CD4-positive, alpha-beta memory T cell (primary cell): ENCODE measurements around the gene STAP2. TPM values are rescaled to one million over a fixed set of nuclear protein-coding genes. Genes with fewer than 3 reads are reported as not detected.

ENCODE experiments used
- CTCF ChIA-PET: fragments of 350-600 bp; sonication (Branson Sonifier 250); formaldehyde crosslinking; loops from one replicate; lab custom pipeline; 2021; ENCODE audit warnings: inconsistent platforms; ENCODE audit not compliant: partially characterized antibody; lab: Charles Lee
- POLR2A ChIA-PET: fragments of 350-600 bp; sonication (Branson Sonifier 250); formaldehyde crosslinking; loops from one replicate; lab custom pipeline; 2021; ENCODE audit not compliant: partially characterized antibody; lab: Charles Lee
- DNase-seq, 5 donors: peaks; one replicate each; pipeline versions ENCODE4 v3.0.0 to v3.0.0-alpha.2; 2020 to 2022; ENCODE audit warnings: mixed read lengths in 1 of 5
- H3K27ac ChIP-seq: one replicate; pipeline ENCODE4 v1.7.0; 2013; ENCODE audit warnings: low read depth, low read length
- H3K27me3 ChIP-seq: 2 replicates; pipeline ENCODE4 v1.7.0; 2013; ENCODE audit warnings: mild to moderate bottlenecking, low read length, moderate library complexity; ENCODE audit not compliant: insufficient read depth
- H3K36me3 ChIP-seq: 2 replicates; pipeline ENCODE4 v1.7.0; 2013; ENCODE audit warnings: mild to moderate bottlenecking, low read length, moderate library complexity; ENCODE audit not compliant: insufficient read depth
- H3K4me1 ChIP-seq: 2 replicates; pipeline ENCODE4 v1.7.0; 2013; ENCODE audit warnings: mild to moderate bottlenecking, low read length, moderate library complexity; ENCODE audit not compliant: insufficient read depth
- H3K4me3 ChIP-seq, 2 donors: one replicate each; pipeline ENCODE4 v1.7.0; 2013; ENCODE audit warnings: low read length in 2 of 2, mild to moderate bottlenecking in 1 of 2
- H3K9me3 ChIP-seq, 2 donors: one replicate each; pipeline ENCODE4 v1.7.0; 2013; ENCODE audit warnings: low read length in 2 of 2, control low read depth in 1 of 2; ENCODE audit not compliant: control insufficient read depth in 1 of 2
- H3K27ac Mint-ChIP-seq, 7 donors: one replicate each; pipeline ENCODE4 v1.8.0; 2020 to 2021; ENCODE audit warnings: mixed read lengths in 7 of 7, mild to moderate bottlenecking in 6 of 7, inconsistent platforms in 3 of 7, moderate library complexity in 3 of 7
- H3K27me3 Mint-ChIP-seq, 2 donors: one replicate each; pipeline ENCODE4 v1.8.0; 2020 to 2021; ENCODE audit warnings: mixed read lengths in 2 of 2
- H3K36me3 Mint-ChIP-seq, 2 donors: one replicate each; pipeline ENCODE4 v1.8.0; 2020 to 2021; ENCODE audit warnings: mixed read lengths in 2 of 2, inconsistent platforms in 1 of 2, mild to moderate bottlenecking in 1 of 2
- H3K4me1 Mint-ChIP-seq, 4 donors: one replicate each; pipeline ENCODE4 v1.8.0; 2020 to 2021; ENCODE audit warnings: mixed read lengths in 4 of 4, mild to moderate bottlenecking in 1 of 4
- H3K4me3 Mint-ChIP-seq, 8 donors: one replicate each; pipeline ENCODE4 v1.8.0; 2020 to 2021; ENCODE audit warnings: mixed read lengths in 8 of 8, mild to moderate bottlenecking in 7 of 8, moderate library complexity in 6 of 8, inconsistent platforms in 3 of 8
- H3K9me3 Mint-ChIP-seq, 8 donors: one replicate each; pipeline ENCODE4 v1.8.0; 2020 to 2021; ENCODE audit warnings: mixed read lengths in 8 of 8, mild to moderate bottlenecking in 5 of 8, inconsistent platforms in 3 of 8, moderate library complexity in 1 of 8
- intact Hi-C: fragments of 100-400 bp; cut with micrococcal nuclease; formaldehyde crosslinking; loops from one replicate; pipeline ENCODE4 v1.15.1; 2023
- polyA plus RNA-seq, 2 donors: library from polyadenylated mRNA; unstranded; fragments of 300-500 nt; fragmentation: Illumina TruSeq; gene quantifications; one replicate each; pipeline ENCODE4 v1.2.3, GENCODE V29; 2021
- total RNA-seq, 2 experiments: library from RNA; stranded (reverse); gene quantifications; one replicate each; pipeline ENCODE4 v1.2.3, GENCODE V29; 2021

Gene STAP2
- total and polyA plus RNA-seq, 4 experiments from 2014 or later, result 0.86 to 2.6 (median 2.3) TPM

DNA sequence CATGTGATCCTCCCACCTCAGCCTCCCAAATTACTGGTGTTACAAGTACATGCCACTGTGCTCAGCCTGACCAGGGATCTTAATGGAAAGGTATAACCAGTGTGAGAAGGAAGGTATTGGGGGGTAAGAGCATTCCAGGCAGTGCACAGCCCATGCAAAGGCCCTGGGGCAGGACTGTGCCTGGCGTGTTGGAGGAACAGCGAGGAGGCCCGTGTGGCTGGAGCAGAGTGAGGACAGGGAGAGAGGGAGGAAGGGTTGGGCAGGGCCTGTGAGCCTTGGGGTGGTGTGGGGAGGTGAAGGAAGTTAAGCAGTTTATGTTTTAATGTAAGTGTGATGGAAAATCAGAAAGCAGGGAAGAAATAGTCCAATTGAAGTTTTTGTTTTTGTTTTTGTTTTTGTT, 38.0 kb downstream of the STAP2 start:
- DNase-seq, result no peak
- Mint-ChIP-seq H3K36me3 (no peaks in the 10 kb centered on the region), H3K27me3 (peaks cover 0 to 2% of the 10 kb centered on the region in 2 donors), H3K4me3 (peak overlapping the region in 5 of 8 donors; percentile 18 to 73 (median 46)), H3K9me3 (no peaks in the 10 kb centered on the region), H3K4me1 (peaks cover 13 to 29% (median 21%) of the 10 kb centered on the region in 4 donors), H3K27ac (peak overlapping the region in 4 of 7 donors; percentile 43 to 88 (median 59))
- no peaks in the 10 kb centered on the region for H3K36me3 ChIP-seq
- ChIA-PET CTCF (no interaction called here), POLR2A (no interaction called here)
- peaks cover 18% of the 10 kb centered on the region for H3K4me1 ChIP-seq
- no peaks in the 10 kb centered on the region for H3K9me3 ChIP-seq
- H3K27ac ChIP-seq, result no peak overlapping the region
- no peaks in the 10 kb centered on the region for H3K27me3 ChIP-seq
- intact Hi-C loops, result loop anchor here (5.0 kb wide), 1 partner anchor 42 kb away; the partner anchor contains the start of gene MPND
- no peak overlapping the region for H3K4me3 ChIP-seq

DNA sequence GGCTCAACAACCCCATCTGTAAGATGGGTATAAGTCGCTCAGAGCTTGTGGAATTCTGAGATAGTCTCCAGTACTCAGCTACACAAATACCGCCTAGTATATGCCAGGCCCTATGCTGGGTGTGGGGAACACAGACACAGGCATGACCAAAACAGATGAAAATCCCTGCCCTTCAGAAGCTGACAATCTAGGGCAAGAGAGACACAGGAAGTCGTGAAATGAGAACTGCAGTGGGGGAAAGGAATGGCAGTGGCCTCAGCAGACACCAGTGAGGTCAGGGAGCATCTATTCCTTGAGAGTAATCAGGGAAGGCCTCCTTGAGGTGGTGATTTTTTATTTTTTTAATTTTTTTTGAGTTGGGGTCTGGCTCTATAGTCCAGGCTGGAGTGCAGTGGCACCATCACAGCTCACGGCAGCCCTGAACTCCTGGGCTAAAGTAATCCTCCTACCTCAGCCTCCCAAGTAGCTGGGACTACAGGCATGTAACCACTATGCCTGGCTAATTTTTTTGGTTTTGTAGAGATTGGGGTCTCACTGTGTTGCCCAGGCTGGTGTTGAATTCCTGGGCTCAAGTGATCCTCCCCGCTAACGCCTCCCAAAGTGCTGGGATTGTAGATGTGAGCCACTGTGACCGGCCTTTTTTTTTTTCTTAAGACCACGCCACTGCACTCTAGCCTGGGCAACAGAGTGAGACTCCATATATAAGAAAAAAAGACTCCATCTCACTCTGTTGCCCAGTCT, 39.6 kb downstream of the STAP2 start:
- H3K4me1 ChIP-seq, result peaks cover 14% of the 10 kb centered on the region
- peaks cover 12 to 25% (median 16%) of the 10 kb centered on the region in 4 donors for H3K4me1 Mint-ChIP-seq
- no peaks in the 10 kb centered on the region for H3K9me3 Mint-ChIP-seq
- H3K27me3 Mint-ChIP-seq, result peaks cover 0 to 2% of the 10 kb centered on the region in 2 donors
- no peaks in the 10 kb centered on the region for H3K36me3 Mint-ChIP-seq
- no peak overlapping the region for H3K4me3 ChIP-seq
- H3K9me3 ChIP-seq, result no peaks in the 10 kb centered on the region
- peak overlapping the region in 2 of 7 donors; percentile 2 to 18 for H3K27ac Mint-ChIP-seq
- no peaks in the 10 kb centered on the region for H3K36me3 ChIP-seq
- peak overlapping the region in 3 of 8 donors; percentile 0 to 69 (median 39) for H3K4me3 Mint-ChIP-seq
- H3K27me3 ChIP-seq, result no peaks in the 10 kb centered on the region
- intact Hi-C loops, result no loop called here
- H3K27ac ChIP-seq, result no peak overlapping the region
- DNase-seq, result no peak
- POLR2A ChIA-PET, result no interaction called here
- CTCF ChIA-PET, result interaction anchor here (0.5 kb wide), 1 partner anchor 311 kb away, joined by 3 read pairs; no protein-coding TSS in a partner anchor

DNA sequence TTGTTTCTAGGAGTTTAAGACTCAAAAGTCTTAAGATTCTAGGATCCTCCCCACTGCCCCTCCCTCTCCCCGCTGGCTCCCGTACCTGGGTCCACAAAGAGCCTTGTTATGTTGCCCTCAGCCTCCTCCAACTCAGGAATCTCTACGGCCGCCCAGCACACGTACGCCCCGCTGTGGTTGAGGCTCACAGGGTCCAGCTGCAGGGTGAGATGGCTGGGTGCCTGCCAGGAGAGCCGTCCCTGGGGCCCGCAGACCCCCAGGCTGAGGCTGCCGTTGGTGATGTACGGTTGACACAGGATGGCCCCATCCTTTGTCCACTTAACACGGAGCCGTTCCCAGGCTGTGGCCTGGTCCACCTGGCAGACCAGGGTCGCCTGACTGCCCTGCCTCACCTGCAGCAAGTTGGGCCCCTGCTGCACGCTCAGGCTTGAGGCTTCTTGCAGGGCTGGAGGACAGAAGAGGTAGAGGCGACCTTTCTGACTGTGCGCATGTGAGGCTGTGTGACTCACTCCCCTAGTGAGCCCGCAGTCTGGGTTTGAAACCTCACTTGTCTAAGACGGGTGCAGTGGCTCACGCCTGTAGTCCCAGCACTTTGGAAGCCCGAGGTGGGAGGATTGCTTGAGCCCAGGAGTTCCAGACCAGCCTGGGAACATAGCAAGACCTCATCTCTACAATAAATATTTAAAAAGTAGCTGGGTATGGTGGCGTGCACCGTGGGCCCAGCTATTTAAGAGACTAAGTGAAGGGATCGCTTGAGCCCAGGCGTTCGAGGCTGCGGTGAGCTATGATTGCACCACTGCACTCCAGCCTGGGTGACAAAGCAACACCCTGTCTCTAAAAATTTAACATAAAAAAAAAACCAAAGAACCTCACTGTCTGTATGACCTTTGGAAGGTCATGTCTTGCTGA, 40.5 kb downstream of the STAP2 start:
- H3K27me3 Mint-ChIP-seq, result peaks cover 0 to 2% of the 10 kb centered on the region in 2 donors
- H3K9me3 Mint-ChIP-seq, result no peaks in the 10 kb centered on the region
- peak overlapping the region in 1 of 7 donors; percentile 18 for H3K27ac Mint-ChIP-seq
- intact Hi-C loops, result no loop called here
- H3K9me3 ChIP-seq, result no peaks in the 10 kb centered on the region
- H3K4me3 ChIP-seq, result no peak overlapping the region
- H3K4me1 ChIP-seq, result peaks cover 10% of the 10 kb centered on the region
- no peak overlapping the region for H3K27ac ChIP-seq
- H3K36me3 ChIP-seq, result no peaks in the 10 kb centered on the region
- no peak overlapping the region for H3K4me3 Mint-ChIP-seq
- no peaks in the 10 kb centered on the region for H3K36me3 Mint-ChIP-seq
- ChIA-PET POLR2A (no interaction called here), CTCF (interaction anchor here (0.5 kb wide), 1 partner anchor 311 kb away, joined by 3 read pairs; no protein-coding TSS in a partner anchor)
- no peaks in the 10 kb centered on the region for H3K27me3 ChIP-seq
- no peak for DNase-seq
- peaks cover 10 to 22% (median 13%) of the 10 kb centered on the region in 4 donors for H3K4me1 Mint-ChIP-seq

DNA sequence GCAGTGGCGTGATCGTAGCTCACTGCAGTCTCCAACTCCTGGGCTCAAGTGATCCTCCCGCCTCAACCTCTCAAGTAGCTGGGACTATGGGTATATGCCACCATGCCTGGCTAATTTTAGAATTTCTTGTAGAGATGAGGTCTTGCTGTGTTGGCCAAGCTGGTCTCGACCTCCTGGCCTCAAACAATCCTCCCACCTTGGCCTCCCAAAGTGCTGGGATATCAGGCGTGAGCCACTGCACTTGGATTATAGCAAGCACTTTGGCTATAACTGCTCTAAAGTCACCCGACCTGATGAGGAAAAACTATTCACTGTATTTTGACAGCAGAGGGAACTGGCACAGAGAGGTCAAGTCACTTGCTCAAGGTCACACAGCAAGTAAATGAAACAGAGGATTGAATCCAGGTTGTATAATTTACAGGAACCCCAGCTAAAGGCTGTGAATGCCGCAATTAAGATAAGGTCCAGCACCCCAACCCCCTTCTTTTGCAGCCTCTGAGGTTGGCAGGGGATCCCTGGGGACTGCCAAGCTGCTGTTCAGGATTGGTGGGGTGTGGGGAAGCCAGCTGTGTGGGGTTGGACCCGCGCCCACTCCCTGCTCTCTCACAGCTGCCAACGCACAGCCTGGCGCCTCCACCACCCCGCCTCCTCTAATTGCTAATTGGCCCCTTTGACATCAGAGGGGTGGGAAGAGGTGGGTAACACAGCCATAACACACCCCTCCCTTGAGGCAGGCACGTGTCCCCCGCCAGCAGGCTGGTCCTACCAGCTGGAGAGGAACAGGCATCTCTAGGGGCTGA, 42.5 kb downstream of the STAP2 start:
- H3K4me3 ChIP-seq, result no peak overlapping the region
- no peaks in the 10 kb centered on the region for H3K36me3 Mint-ChIP-seq
- H3K4me1 ChIP-seq, result no peaks in the 10 kb centered on the region
- H3K27ac Mint-ChIP-seq, result no peak overlapping the region
- intact Hi-C loops, result no loop called here
- POLR2A ChIA-PET, result no interaction called here
- no peak overlapping the region for H3K27ac ChIP-seq
- no peaks in the 10 kb centered on the region for H3K9me3 Mint-ChIP-seq
- no peaks in the 10 kb centered on the region for H3K27me3 ChIP-seq
- H3K36me3 ChIP-seq, result no peaks in the 10 kb centered on the region
- CTCF ChIA-PET, result no interaction called here
- peaks cover 0 to 7% (median 1%) of the 10 kb centered on the region in 4 donors for H3K4me1 Mint-ChIP-seq
- H3K4me3 Mint-ChIP-seq, result no peak overlapping the region
- H3K27me3 Mint-ChIP-seq, result peaks cover 0 to 2% of the 10 kb centered on the region in 2 donors
- no peaks in the 10 kb centered on the region for H3K9me3 ChIP-seq
- no peak for DNase-seq

DNA sequence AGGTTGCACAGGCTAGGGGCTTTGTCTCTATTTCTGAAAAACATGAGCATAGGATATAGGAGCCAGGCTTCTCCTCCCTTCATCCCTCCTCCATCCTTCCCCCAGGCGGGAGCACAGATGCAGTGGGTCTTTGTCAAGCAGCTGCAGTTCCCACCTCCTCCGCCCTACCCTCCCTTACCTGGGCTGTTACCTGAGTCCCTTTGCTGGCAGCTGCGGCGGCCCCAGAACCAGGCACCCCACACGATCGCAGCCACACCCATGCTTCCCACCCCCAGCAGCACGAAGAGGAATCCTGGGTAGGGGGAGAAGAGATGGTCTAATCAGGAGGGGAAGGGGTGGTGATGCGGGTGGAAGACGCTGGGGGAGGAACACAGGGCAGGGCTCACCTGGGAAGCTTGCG, 44.2 kb downstream of the STAP2 start:
- Mint-ChIP-seq H3K27ac (no peak overlapping the region), H3K4me1 (peaks cover 0 to 3% (median 0%) of the 10 kb centered on the region in 4 donors), H3K4me3 (no peak overlapping the region), H3K36me3 (no peaks in the 10 kb centered on the region), H3K27me3 (peaks cover 0 to 2% of the 10 kb centered on the region in 2 donors), H3K9me3 (no peaks in the 10 kb centered on the region)
- Histone ChIP-seq H3K36me3 (no peaks in the 10 kb centered on the region), H3K9me3 (no peaks in the 10 kb centered on the region), H3K4me3 (no peak overlapping the region), H3K27me3 (no peaks in the 10 kb centered on the region), H3K4me1 (no peaks in the 10 kb centered on the region), H3K27ac (no peak overlapping the region)
- ChIA-PET CTCF (no interaction called here), POLR2A (no interaction called here)
- intact Hi-C loops, result no loop called here
- DNase-seq, result no peak

DNA sequence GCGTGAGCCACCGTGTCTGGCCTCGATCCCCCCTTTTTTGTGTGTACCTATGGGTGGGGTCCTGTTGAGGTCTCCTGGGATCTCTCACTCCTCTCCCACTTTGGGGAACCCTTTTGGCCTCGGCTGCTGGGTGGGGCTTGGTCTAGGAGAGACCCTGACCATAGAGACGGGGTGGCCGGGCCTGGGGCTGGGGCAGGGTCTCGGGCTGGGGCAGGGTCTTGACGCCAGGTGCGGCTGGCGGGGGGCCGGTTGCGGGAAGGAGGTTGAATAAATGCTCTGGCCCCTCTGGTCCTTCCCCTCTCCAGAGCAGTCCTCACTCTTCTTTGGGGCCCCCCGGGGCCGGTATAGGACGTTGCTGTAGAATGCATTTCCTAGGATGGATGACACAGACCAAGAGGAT, 46.1 kb downstream of the STAP2 start:
- H3K36me3 Mint-ChIP-seq, result no peaks in the 10 kb centered on the region
- H3K4me3 Mint-ChIP-seq, result no peak overlapping the region
- peaks cover 0 to 4% of the 10 kb centered on the region in 2 donors for H3K27me3 Mint-ChIP-seq
- no peak for DNase-seq
- no peak overlapping the region for H3K27ac Mint-ChIP-seq
- Histone ChIP-seq H3K36me3 (no peaks in the 10 kb centered on the region), H3K4me3 (no peak overlapping the region), H3K27me3 (no peaks in the 10 kb centered on the region), H3K9me3 (no peaks in the 10 kb centered on the region), H3K4me1 (no peaks in the 10 kb centered on the region), H3K27ac (no peak overlapping the region)
- no peaks in the 10 kb centered on the region for H3K9me3 Mint-ChIP-seq
- POLR2A ChIA-PET, result no interaction called here
- intact Hi-C loops, result no loop called here
- H3K4me1 Mint-ChIP-seq, result no peaks in the 10 kb centered on the region
- CTCF ChIA-PET, result no interaction called here
